NCI-H345 (cell line): ENCODE data around the gene LHFPL6.

Experiments used
- DNase-seq: peaks from one replicate; lab custom pipeline; 2025; lab: John Stamatoyannopoulos, UW

Gene LHFPL6

DNA sequence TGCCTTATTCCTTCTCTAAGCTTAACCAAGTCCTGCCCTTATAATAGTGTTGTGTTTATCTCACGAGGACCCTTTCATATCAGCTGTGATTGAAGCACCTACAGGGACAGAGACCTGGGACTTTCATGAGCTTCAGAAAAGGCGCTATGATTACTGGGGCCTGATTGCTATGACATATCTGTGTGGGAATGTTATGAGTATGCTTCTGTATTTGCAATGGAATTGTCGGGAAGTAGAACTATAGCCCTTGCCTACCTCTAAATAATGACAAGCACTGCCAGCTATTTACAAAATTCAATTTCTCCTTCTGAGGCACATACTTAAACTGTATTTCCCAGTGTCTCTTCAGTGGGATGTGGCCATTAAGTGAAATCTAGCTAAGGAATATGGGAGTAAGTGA is 191.5 kb downstream of the LHFPL6 start:
- DNase-seq = no peak

GRCh38 chr13:39410964-39411363 is 192.0 kb downstream of the LHFPL6 start:
- no peak for DNase-seq

GRCh38 chr13:39410096-39410901 is 192.7 kb downstream of the LHFPL6 start:
- DNase-seq = no peak

- DNase-seq = no peak
These were observed 194.5 kb downstream of the LHFPL6 start for GRCh38 chr13:39408512-39408911.

GRCh38 chr13:39407786-39408185 is 195.2 kb downstream of the LHFPL6 start:
- no peak for DNase-seq

DNA sequence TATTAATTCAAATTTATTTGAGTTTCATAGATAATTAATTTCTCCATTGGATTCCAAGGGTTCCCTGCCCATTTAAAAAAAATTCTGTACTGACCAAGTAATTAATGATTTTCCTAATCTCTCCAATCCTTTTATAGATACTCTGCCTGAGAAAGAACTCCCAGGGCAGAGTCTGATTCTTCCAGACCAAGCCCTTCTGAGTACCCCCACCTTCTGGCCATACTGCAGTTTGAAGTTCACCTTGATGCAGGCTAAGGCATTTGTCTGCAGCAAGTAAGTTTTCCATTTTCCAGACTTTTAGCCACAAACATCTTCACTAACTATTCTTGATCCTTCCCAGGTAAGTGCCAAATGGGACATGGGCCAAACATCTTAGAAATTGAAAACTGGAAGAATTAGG is 195.9 kb downstream of the LHFPL6 start:
- DNase-seq = no peak

DNA sequence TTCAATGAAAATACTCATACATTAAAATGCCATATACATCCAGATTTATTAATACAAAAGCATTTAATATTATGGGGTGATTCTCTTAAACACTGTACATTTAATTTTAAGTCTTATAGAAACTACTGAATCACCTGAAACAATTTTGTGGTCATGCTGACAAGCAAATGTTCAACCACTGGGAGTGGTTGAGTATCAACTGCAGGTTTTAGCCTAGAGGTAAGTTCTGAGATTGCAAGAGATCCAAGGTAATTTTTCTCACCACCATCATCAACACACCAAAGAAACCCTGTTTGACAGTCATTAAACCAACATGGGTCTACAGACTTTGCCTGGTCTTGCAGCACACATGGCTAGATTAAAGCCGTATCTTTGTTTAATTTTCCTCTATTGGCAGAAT is 196.3 kb downstream of the LHFPL6 start:
- DNase-seq = no peak

DNA sequence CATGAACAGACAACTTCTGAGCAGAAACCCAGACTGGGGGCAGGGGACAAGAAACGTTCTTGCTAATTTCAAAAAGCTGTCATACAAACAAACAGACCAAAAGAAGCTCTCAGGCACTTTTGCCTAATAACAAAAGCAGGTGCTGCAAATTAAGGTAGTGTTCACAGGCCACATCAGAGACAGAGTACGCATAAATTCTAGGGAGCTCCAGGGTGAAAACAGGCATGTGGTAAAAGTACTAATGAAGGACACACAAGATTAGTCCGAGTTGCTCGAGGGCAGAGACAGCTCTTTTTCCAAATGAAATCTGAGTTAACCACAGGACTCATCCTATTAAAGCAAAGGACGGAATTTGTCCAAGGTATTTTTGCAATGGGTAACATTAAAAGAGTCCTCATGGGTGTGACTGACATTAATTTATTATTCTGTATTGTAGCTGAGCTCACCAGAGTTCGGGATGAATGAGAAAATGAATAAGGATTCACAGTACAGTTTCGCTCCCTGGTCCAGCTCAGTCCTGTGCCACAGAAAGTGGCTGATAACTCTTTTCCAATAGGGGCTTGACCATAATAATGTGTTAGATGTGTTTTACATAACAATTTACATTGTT is 197.3 kb downstream of the LHFPL6 start:
- DNase-seq = no peak

DNA sequence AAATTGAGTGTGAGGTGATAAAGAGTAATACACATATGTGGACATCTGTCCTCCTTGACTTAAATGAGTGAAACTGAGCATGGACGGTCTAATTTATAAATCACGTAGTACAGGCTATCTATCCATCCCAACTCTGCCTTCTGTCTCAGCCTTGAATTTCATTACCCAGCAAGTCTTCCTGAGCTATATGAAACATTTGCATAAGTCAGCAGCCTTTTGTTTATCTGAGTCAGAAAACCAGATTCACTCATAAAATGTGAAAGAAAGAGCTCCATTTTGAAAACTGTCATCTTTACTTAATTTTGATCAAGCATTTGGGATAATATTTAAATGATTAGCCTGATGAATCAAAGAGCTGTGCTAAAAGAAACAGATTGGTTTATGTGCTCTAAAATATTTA is 197.9 kb downstream of the LHFPL6 start:
- no peak for DNase-seq

GRCh38 chr13:39403106-39403505 is 199.9 kb downstream of the LHFPL6 start:
- DNase-seq = no peak

DNA sequence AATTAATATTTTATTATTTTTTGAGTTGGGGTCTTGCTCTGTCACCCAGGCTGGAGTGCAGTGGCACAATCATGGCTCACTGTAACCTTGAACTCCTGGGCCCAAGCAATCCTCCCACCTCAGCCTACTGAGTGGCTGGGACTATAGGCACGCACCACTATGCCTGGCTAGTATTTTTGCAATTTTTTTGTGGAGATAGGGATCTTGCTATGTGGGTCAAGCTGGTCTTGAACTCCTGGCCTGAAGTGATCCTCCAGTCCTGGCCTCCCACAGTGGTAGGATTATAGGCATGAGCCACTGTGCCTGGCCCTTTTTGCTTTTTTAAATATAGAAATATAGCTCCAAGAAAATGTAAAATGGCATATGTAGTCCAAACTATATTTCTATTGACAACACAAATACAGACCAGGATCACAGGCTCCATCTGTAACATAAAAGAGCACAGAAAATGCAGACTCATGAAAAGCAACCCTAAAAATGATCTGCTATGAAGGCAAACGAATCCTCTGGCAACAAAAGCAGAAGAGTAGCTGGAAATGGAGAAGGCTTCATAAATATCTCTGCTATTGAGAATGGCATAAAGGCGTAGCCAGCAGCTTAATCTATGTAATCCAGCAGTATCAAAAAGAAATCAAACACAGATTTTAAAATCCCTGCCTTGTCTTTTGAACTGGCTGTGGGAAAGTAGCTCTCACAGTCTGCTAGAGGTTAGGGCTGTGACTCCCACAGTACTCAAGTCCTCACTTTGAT is 200.6 kb downstream of the LHFPL6 start:
- no peak for DNase-seq

- no peak for DNase-seq
These were observed 201.2 kb downstream of the LHFPL6 start for GRCh38 chr13:39401756-39402155.

GRCh38 chr13:39401046-39401705 is 201.8 kb downstream of the LHFPL6 start:
- peak; percentile 9 for DNase-seq

DNA sequence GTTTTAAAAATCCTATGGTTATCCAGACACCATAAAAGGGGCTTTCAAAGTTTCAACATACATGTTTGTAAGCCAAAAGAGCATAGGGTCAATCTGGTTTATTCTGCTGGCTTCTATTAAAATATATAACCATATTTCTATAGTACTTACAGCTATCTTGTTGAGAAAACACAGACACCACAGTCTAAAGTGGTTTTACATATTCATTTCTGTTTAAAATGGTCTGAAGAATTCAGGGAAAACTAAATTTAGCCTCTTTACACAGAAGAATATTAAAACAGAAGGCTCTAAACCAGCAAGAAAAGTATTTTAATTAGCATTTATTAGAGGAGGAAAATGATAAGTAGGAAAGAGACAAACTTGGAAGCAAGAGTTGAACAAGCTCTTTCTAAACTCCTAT is 203.9 kb downstream of the LHFPL6 start:
- DNase-seq = no peak

DNA sequence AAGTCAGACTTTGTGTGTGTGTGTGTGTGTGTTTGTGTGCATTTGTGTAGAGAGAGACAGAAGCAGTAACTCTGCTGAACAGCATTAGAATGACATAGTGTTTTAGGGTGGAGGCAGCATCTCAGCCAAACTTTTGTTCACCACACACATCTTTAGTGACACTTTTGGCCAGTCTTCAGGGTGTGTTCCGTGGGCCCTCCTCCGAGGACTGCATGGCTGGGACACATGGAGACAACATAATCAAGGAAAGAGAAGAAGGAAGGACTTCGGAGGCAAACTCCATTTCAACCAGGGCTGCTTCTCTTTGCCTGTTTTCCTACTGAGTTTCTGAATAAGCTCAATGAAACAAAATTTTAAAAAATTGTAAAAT is 205.1 kb downstream of the LHFPL6 start:
- DNase-seq = no peak

DNA sequence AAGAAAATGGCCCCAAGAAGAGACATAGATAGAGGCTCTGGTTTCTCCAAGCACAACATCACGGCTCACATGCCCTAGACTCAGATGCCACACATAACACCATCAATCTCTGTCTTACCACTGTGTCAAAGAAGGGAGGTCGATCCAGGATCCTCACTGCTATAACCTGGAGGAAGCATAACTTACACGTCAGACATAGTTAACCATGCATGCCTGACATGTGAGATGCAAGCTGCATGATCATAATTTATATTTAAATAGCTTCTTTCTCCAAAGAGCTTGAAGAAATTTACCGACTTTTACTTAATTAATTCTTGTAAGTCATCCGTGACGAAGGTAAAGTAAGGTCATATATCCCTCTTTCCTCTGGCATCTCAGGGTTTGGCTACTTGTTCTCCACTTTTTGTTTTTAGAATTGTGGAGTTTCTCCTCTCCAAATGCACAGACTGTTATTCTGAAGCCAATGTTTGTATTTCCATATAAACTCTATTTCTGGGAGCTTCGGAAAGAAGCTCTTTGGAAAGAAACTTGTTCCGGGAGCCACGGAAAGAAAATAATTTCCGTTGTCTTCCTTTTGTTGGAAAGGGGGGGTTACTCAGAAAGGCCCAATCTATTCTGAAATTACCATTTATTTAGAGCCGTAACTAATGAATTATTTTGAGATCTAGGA is 205.6 kb downstream of the LHFPL6 start:
- no peak for DNase-seq

- DNase-seq = no peak
These were observed 208.0 kb downstream of the LHFPL6 start for GRCh38 chr13:39394796-39395678.

DNA sequence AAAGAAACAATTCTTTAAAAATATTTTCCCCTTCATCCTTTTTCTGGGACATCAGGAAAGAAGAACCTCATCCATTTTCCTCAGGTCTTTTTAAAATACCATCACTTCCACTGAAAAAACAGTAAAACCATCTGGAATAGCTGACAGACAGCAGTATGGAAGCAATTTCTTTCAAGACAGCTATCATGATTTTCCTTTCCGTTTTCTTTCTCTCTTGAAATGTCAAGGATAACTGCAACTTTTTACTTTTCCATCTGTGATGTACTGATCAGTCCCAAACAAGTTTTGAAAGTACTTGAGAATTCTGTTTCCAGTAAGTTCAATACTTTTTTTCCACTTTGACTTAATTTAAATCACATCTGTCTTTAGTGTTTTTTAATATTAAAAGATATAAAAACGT is 211.2 kb downstream of the LHFPL6 start:
- no peak for DNase-seq

DNA sequence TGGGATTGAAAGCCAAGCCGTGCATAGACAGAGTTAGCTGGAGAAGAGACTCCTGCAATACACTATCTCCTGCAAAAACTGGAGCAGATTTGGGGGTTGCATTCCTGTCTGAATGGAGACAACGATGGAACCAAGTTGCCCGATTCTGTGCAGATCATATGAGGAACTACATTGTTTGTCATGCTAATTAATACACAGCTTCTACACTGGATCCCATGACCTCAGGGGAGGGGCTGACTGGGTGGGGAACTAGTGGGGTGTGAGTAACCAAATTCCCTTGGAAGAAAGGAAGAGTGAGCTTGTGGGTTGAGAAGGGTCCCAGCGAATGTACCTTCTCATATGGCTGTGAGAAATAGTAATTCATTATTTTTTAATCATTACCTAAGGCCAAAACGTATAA is 214.0 kb downstream of the LHFPL6 start:
- DNase-seq = no peak

DNA sequence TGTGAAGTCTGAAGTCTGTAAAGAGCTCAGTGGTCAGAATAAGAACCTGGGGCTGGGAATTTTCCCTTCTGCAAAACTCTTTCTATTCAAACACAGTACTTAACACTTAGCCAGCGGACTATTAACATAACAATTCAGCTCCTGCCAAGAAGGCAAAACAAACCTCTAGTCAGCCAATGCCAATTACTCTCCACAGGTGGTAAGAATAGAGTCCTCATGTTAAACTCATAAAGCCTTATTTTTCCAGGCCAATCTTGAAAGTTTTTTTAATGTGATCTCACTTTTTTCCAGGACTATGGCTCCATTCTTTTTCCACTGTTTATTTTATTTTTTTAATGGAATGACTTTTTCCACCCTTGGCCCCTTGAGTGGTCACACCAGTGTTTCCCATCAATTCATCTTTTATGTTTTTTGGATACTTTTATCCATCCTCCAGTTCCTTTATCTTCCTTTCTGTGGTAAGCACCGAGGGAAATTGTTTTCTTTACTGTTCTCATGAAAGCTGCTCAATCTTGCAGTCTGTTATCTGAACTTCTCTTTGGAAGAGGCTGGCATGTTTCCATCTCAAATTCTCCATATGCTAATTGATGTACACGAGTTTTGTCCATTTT is 217.3 kb downstream of the LHFPL6 start:
- peak; percentile 47 for DNase-seq

DNA sequence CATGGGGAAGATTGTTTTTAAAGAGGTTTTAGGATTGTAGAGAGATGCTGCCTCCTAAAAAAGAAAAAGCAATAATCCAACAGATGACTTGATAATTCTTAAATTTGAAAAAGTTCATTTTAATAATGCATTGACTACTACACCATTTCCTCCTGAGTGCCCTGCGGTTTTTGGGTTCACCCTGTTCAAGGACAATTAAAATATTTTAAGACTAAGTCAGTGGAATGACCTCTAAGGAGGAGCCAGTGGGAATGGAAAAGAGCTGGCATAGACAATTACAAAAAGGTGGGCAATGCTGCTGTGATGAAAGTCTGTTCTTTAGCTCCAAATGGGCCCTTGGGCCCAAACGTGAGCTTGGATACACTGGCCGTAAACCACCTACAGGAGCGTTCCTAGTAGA is 217.8 kb downstream of the LHFPL6 start:
- no peak for DNase-seq
